ENCODE results near the gene C2orf68.

Gene C2orf68

GRCh38 chr2:85635636-85636035 is 23.8 kb upstream of the C2orf68 start:
- H3K9me3 ChIP-seq (ENCODE audit: control insufficient read depth, insufficient read depth, low read depth, low read length): no peaks in the 10 kb centered on the region
- TF ChIP-seq ZNF529 (tag by site-specific recombination; IDR thresholded peaks at IDR 0.05; ENCODE audit: insufficient replicate concordance) (no peak), TCF7L2 (IDR thresholded peaks at IDR 0.05; ENCODE audit: borderline replicate concordance, low read depth, low read length) (no peak), ZNF404 (tag by site-specific recombination; IDR thresholded peaks at IDR 0.05) (no peak), ZNF2 (tag by site-specific recombination; IDR thresholded peaks at IDR 0.05) (no peak), ZNF660 (tag by site-specific recombination; IDR thresholded peaks at IDR 0.05) (no peak), ZNF548 (tag by site-specific recombination; IDR thresholded peaks at IDR 0.05) (no peak), ZNF600 (tag by site-specific recombination; IDR thresholded peaks at IDR 0.05) (no peak), ZNF48 (tag by site-specific recombination; IDR thresholded peaks at IDR 0.05) (no peak), KLF8 (tag by site-specific recombination; IDR thresholded peaks at IDR 0.05) (no peak), SCRT2 (tag by site-specific recombination; IDR thresholded peaks at IDR 0.05) (no peak), GLIS1 (tag by site-specific recombination; IDR thresholded peaks at IDR 0.05) (no peak)
- CTCF ChIA-PET: interaction anchor here (0.9 to 3.3 kb wide), 14 partner anchors 8 to 178 kb away, joined by 3 to 37 read pairs (median 12); no protein-coding TSS in a partner anchor
- H3K36me3 ChIP-seq (ENCODE audit: control insufficient read depth in 2 of 2, insufficient read depth in 1 of 2, low read length in 2 of 2): peaks cover 92 to 93% of the 10 kb centered on the region in 2 experiments
- no peak overlapping the region for H3K27ac ChIP-seq (ENCODE audit: extremely low read depth, low read depth, low read length)
- H3K4me1 ChIP-seq (ENCODE audit: control insufficient read depth, insufficient read depth, low read length): no peaks in the 10 kb centered on the region
- POLR2A ChIA-PET: interaction anchor here (2.3 kb wide), 1 partner anchor 96 kb away, joined by 9 read pairs; the partner anchor contains the start of gene MAT2A
- H3K4me3 ChIP-seq (ENCODE audit: low read depth, low read length): no peak overlapping the region

- ChIA-PET CTCF (interaction anchor here (0.6 to 3.3 kb wide), 6 partner anchors 9 to 293 kb away, joined by 3 to 19 read pairs (median 6); no protein-coding TSS in a partner anchor), POLR2A (no interaction called here)
- H3K4me3 ChIP-seq (ENCODE audit: low read depth, low read length): no peak overlapping the region
- no peaks in the 10 kb centered on the region for H3K4me1 ChIP-seq (ENCODE audit: control insufficient read depth, insufficient read depth, low read length)
- no peak for TF ChIP-seq ZNF214 (tag by site-specific recombination; IDR thresholded peaks at IDR 0.05; ENCODE audit: borderline replicate concordance)
- TF ChIP-seq ZNF449 (tag by site-specific recombination; IDR thresholded peaks at IDR 0.05): peak; percentile 66; the same call in 1 of the 2 replicates
- no peak for TF ChIP-seq YY1 (tag by site-specific recombination; IDR thresholded peaks at IDR 0.05)
- TF ChIP-seq ZNF561 (tag by site-specific recombination; IDR thresholded peaks at IDR 0.05; ENCODE audit: borderline replicate concordance): no peak
- H3K27ac ChIP-seq (ENCODE audit: extremely low read depth, low read depth, low read length): no peak overlapping the region
- peaks cover 93 to 95% of the 10 kb centered on the region in 2 experiments for H3K36me3 ChIP-seq (ENCODE audit: control insufficient read depth in 2 of 2, insufficient read depth in 1 of 2, low read length in 2 of 2)
- H3K9me3 ChIP-seq (ENCODE audit: control insufficient read depth, insufficient read depth, low read depth, low read length): no peaks in the 10 kb centered on the region
Measured at GRCh38 chr2:85635011-85635410, 23.1 kb upstream of the C2orf68 start.

DNA sequence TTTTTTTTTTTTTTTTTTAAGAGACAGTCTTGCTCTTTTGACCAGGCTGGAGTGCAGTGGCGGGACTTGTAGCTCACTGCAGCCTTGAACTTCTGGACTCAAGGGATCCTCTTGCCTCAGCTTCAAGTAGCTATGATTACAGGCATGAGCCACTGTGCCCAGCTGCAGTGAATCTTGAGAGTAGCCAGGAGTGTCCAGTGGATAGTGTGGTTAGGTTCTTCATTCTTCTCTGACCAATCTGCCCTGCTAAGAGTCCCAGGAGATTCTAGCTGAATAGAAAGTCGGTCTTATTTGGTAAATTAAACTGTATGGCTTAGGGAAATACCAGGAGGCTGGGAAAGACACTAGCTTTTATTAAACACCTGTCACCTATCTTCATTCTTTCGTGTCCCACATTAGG is 19.4 kb upstream of the C2orf68 start:
- CTCF ChIA-PET: interaction anchor here (0.5 to 0.6 kb wide), 3 partner anchors 9 to 103 kb away, joined by 3 to 4 read pairs (median 3); no protein-coding TSS in a partner anchor
- H3K36me3 ChIP-seq (ENCODE audit: control insufficient read depth in 2 of 2, insufficient read depth in 1 of 2, low read length in 2 of 2): peaks cover 90 to 95% of the 10 kb centered on the region in 2 experiments
- POLR2A ChIA-PET: interaction anchor here (0.6 kb wide), 1 partner anchor 67 kb away, joined by 3 read pairs; no protein-coding TSS in a partner anchor
- no peaks in the 10 kb centered on the region for H3K9me3 ChIP-seq (ENCODE audit: control insufficient read depth, insufficient read depth, low read depth, low read length)
- no peak overlapping the region for H3K4me3 ChIP-seq (ENCODE audit: low read depth, low read length)
- H3K4me1 ChIP-seq (ENCODE audit: control insufficient read depth, insufficient read depth, low read length): no peaks in the 10 kb centered on the region
- no peak overlapping the region for H3K27ac ChIP-seq (ENCODE audit: extremely low read depth, low read depth, low read length)
- TF ChIP-seq, protein P1, sequence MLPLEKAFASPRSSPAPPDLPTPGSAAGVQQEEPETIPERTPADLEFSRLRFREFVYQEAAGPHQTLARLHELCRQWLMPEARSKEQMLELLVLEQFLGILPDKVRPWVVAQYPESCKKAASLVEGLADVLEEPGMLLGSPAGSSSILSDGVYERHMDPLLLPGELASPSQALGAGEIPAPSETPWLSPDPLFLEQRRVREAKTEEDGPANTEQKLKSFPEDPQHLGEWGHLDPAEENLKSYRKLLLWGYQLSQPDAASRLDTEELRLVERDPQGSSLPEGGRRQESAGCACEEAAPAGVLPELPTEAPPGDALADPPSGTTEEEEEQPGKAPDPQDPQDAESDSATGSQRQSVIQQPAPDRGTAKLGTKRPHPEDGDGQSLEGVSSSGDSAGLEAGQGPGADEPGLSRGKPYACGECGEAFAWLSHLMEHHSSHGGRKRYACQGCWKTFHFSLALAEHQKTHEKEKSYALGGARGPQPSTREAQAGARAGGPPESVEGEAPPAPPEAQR (tag by site-specific recombination; IDR thresholded peaks at IDR 0.05): no peak
- TF ChIP-seq MYNN (tag by site-specific recombination; IDR thresholded peaks at IDR 0.05; ENCODE audit: borderline replicate concordance) (no peak), ZNF324 (tag by site-specific recombination; IDR thresholded peaks at IDR 0.05) (no peak), ZFP41 (tag by site-specific recombination; IDR thresholded peaks at IDR 0.05; ENCODE audit: borderline replicate concordance) (no peak), ZNF341 (tag by site-specific recombination; IDR thresholded peaks at IDR 0.05; ENCODE audit: low read depth) (no peak), ZNF354C (tag by site-specific recombination; IDR thresholded peaks at IDR 0.05; ENCODE audit: borderline replicate concordance, low read depth) (no peak), ZFP37 (tag by site-specific recombination; IDR thresholded peaks at IDR 0.05) (no peak), SCRT1 (tag by site-specific recombination; IDR thresholded peaks at IDR 0.05; ENCODE audit: borderline replicate concordance) (no peak), REPIN1 (tag by site-specific recombination; IDR thresholded peaks at IDR 0.05; ENCODE audit: low read depth) (no peak), ZNF792 (tag by site-specific recombination; IDR thresholded peaks at IDR 0.05) (no peak), TRIM28 (IDR thresholded peaks at IDR 0.05; ENCODE audit: borderline replicate concordance, low read length) (no peak), HOXC10 (CRISPR knock-in tag; IDR thresholded peaks at IDR 0.05) (no peak), ZNF510 (tag by site-specific recombination; IDR thresholded peaks at IDR 0.05; ENCODE audit: insufficient replicate concordance) (no peak), ZBTB7A (tag by site-specific recombination; IDR thresholded peaks at IDR 0.05; ENCODE audit: low read depth) (no peak)
- TF ChIP-seq, protein P2, sequence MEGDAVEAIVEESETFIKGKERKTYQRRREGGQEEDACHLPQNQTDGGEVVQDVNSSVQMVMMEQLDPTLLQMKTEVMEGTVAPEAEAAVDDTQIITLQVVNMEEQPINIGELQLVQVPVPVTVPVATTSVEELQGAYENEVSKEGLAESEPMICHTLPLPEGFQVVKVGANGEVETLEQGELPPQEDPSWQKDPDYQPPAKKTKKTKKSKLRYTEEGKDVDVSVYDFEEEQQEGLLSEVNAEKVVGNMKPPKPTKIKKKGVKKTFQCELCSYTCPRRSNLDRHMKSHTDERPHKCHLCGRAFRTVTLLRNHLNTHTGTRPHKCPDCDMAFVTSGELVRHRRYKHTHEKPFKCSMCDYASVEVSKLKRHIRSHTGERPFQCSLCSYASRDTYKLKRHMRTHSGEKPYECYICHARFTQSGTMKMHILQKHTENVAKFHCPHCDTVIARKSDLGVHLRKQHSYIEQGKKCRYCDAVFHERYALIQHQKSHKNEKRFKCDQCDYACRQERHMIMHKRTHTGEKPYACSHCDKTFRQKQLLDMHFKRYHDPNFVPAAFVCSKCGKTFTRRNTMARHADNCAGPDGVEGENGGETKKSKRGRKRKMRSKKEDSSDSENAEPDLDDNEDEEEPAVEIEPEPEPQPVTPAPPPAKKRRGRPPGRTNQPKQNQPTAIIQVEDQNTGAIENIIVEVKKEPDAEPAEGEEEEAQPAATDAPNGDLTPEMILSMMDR (tag by site-specific recombination; IDR thresholded peaks at IDR 0.05): no peak

All from HEK293 (cell line).